RWPE1 (cell line): ENCODE measurements around the gene SLC22A5.

Source experiments
- CTCF ChIA-PET: fragments of 350-600 bp; sonication (Branson Sonifier 250); formaldehyde crosslinking; extraction: SDS; loops from one replicate; lab custom pipeline; 2021; lab: Yijun Ruan, JAX
- POLR2A ChIA-PET: fragments of 400-600 bp; formaldehyde crosslinking; extraction: SDS; loops from one replicate; lab custom pipeline; 2020; ENCODE audit warnings: antibody characterized with exemption; ENCODE audit not compliant: low non-redundant PET; lab: Yijun Ruan, JAX
- DNase-seq: peaks from one replicate; pipeline ENCODE4 v3.0.0; 2012; ENCODE audit warnings: low spot score
- H3K27ac ChIP-seq: fragments of 450-650 bp; 2 replicates; pipeline ENCODE4 v1.5.1; 2017
- CTCF ChIP-seq: fragments of 450-650 bp; conservative IDR thresholded peaks from 2 replicates; pipeline ENCODE4 v1.5.1; 2017; ENCODE audit warnings: low read depth, mild to moderate bottlenecking

SLC22A5 gene

GRCh38 chr5:132383984-132384383 lies 14.5 kb downstream of the SLC22A5 start:
- CTCF ChIA-PET = interaction anchor here (0.6 to 0.8 kb wide), 2 partner anchors 109 to 499 kb away, joined by 3 to 4 read pairs; no protein-coding TSS in a partner anchor
- DNase-seq = no peak
- no peak for TF ChIP-seq CTCF
- H3K27ac ChIP-seq = peak overlapping the region; percentile 7; the same call in 1 of the 2 replicates
- POLR2A ChIA-PET = no interaction called here

- ChIA-PET POLR2A (no interaction called here), CTCF (interaction anchor here (0.5 to 0.8 kb wide), 3 partner anchors 35 to 499 kb away, joined by 3 to 4 read pairs (median 3); no protein-coding TSS in a partner anchor)
- no peak for DNase-seq
- no peak for TF ChIP-seq CTCF
- H3K27ac ChIP-seq = peak overlapping the region; percentile 96; the same call in 1 of the 2 replicates
These were observed 15.1 kb downstream of the SLC22A5 start for GRCh38 chr5:132384506-132385050.

- peak; percentile 87 for TF ChIP-seq CTCF
- CTCF ChIA-PET = interaction anchor here (0.6 to 3.1 kb wide), 15 partner anchors 14 to 439 kb away, joined by 3 to 21 read pairs (median 8); partner anchors contain the start of gene IRF1
- peak overlapping the region; percentile 96 for H3K27ac ChIP-seq
- POLR2A ChIA-PET = no interaction called here
- peak; percentile 88 for DNase-seq
These were observed 16.0 kb downstream of the SLC22A5 start for GRCh38 chr5:132385326-132386105.

GRCh38 chr5:132386644-132387286 lies 17.3 kb downstream of the SLC22A5 start:
- TF ChIP-seq CTCF = peak; percentile 91
- POLR2A ChIA-PET = no interaction called here
- peak overlapping the region; percentile 96 for H3K27ac ChIP-seq
- DNase-seq = peak; percentile 79
- CTCF ChIA-PET = interaction anchor here (0.5 to 3.1 kb wide), 36 partner anchors 13 to 510 kb away, joined by 3 to 21 read pairs (median 4); partner anchors contain the start of genes IRF1, KIF3A, SLC22A4 and SLC22A5

- ChIA-PET CTCF (interaction anchor here (0.5 to 3.1 kb wide), 13 partner anchors 22 to 432 kb away, joined by 3 to 21 read pairs (median 7); partner anchors contain the start of gene IRF1), POLR2A (no interaction called here)
- H3K27ac ChIP-seq = peak overlapping the region; percentile 96
- peak; percentile 98 for DNase-seq
- TF ChIP-seq CTCF = no peak
These were observed 18.2 kb downstream of the SLC22A5 start for GRCh38 chr5:132387640-132388117.
